CD14-positive monocyte (primary cell): ENCODE measurements around the gene BAZ1A. TPM values are rescaled to one million over a fixed set of nuclear protein-coding genes. Genes with fewer than 3 reads are reported as not detected.

Experiments
- DNase-seq, 3 donors: peaks; one replicate each; pipeline ENCODE4 v3.0.0-alpha.2; 2011 to 2022
- H2AFZ ChIP-seq: 2 replicates; pipeline ENCODE4 v1.6.0; 2012; ENCODE audit warnings: mild to moderate bottlenecking, low read depth, low read length, inconsistent platforms; ENCODE audit not compliant: insufficient read depth, poor library complexity, severe bottlenecking
- H3K27ac ChIP-seq, 2 donors: 1 replicate in 1 of 2; 2 replicates in 1 of 2; pipeline ENCODE4 v1.5.1; 2012 to 2013; ENCODE audit warnings: low read length in 2 of 2, control low read depth in 1 of 2, inconsistent platforms in 1 of 2, low read depth in 1 of 2, mild to moderate bottlenecking in 1 of 2
- H3K27me3 ChIP-seq, 2 donors: one replicate each; pipeline versions ENCODE4 v1.6.0 to v1.6.1; 2011 to 2013; ENCODE audit warnings: low read length in 2 of 2; ENCODE audit not compliant: control insufficient read depth in 2 of 2, insufficient read depth in 2 of 2
- H3K36me3 ChIP-seq, 2 donors: replicated peaks in 1 of 2; 1 replicate in 1 of 2; 2 replicates in 1 of 2; pipeline versions ENCODE4 v1.5.1 to v1.6.1; 2012 to 2013; ENCODE audit warnings: low read length in 2 of 2, control low read depth in 1 of 2, inconsistent platforms in 1 of 2, mild to moderate bottlenecking in 1 of 2; ENCODE audit not compliant: insufficient read depth in 2 of 2, control insufficient read depth in 1 of 2
- H3K4me1 ChIP-seq, 2 donors: 1 replicate in 1 of 2; 2 replicates in 1 of 2; pipeline versions ENCODE4 v1.5.1 to v1.6.1; 2012 to 2013; ENCODE audit warnings: low read length in 2 of 2, control low read depth in 1 of 2, inconsistent platforms in 1 of 2, mild to moderate bottlenecking in 1 of 2, moderate library complexity in 1 of 2; ENCODE audit not compliant: insufficient read depth in 2 of 2, control insufficient read depth in 1 of 2
- H3K4me2 ChIP-seq: replicated peaks from 2 replicates; pipeline ENCODE3; 2012; ENCODE audit warnings: low read length, moderate library complexity, mild to moderate bottlenecking; ENCODE audit not compliant: poor library complexity, severe bottlenecking; ENCODE audit errors: extremely low read depth
- H3K4me3 ChIP-seq, 3 experiments: fragments of 200-600 bp in 1 of 3; sonication (generic) in 1 of 3; replicated peaks in 1 of 3; 1 replicate in 2 of 3; 2 replicates in 1 of 3; pipeline ENCODE4 v1.5.1; 2011 to 2013; ENCODE audit warnings: low read length in 3 of 3, mild to moderate bottlenecking in 3 of 3, control low read depth in 2 of 3, low read depth in 2 of 3, inconsistent platforms in 1 of 3, moderate library complexity in 1 of 3
- H3K79me2 ChIP-seq: 2 replicates; pipeline ENCODE4 v1.6.0; 2012; ENCODE audit warnings: mild to moderate bottlenecking, control low read depth, inconsistent platforms, low read length, moderate library complexity; ENCODE audit not compliant: insufficient read depth
- H3K9ac ChIP-seq: 2 replicates; pipeline ENCODE4 v1.6.0; 2017; ENCODE audit warnings: low read length, mild to moderate bottlenecking; ENCODE audit not compliant: insufficient read depth, poor library complexity, severe bottlenecking
- H3K9me3 ChIP-seq, 2 donors: replicated peaks in 1 of 2; 1 replicate in 1 of 2; 2 replicates in 1 of 2; pipeline versions ENCODE4 v1.5.1 to v1.6.1; 2012 to 2013; ENCODE audit warnings: low read length in 2 of 2, control low read depth in 1 of 2; ENCODE audit not compliant: control insufficient read depth in 1 of 2, insufficient read depth in 1 of 2
- H4K20me1 ChIP-seq: 2 replicates; pipeline ENCODE4 v1.6.0; 2012; ENCODE audit warnings: mild to moderate bottlenecking, low read length, control low read depth, moderate library complexity; ENCODE audit not compliant: insufficient read depth
- H3K27ac Mint-ChIP-seq, 7 donors: one replicate each; pipeline ENCODE4 v1.8.0; 2020; ENCODE audit warnings: mild to moderate bottlenecking in 7 of 7, mixed read lengths in 7 of 7, moderate library complexity in 6 of 7, inconsistent platforms in 2 of 7
- H3K27me3 Mint-ChIP-seq, 3 donors: one replicate each; pipeline ENCODE4 v1.8.0; 2021 to 2022; ENCODE audit warnings: low read depth in 3 of 3, mild to moderate bottlenecking in 3 of 3, mixed read lengths in 3 of 3, moderate library complexity in 3 of 3, inconsistent platforms in 1 of 3
- H3K36me3 Mint-ChIP-seq, 2 donors: one replicate each; pipeline ENCODE4 v1.8.0; 2020; ENCODE audit warnings: mixed read lengths in 2 of 2, inconsistent platforms in 1 of 2, mild to moderate bottlenecking in 1 of 2
- H3K4me1 Mint-ChIP-seq: one replicate; pipeline ENCODE4 v1.8.0; 2020; ENCODE audit warnings: mild to moderate bottlenecking, mixed read lengths
- H3K4me3 Mint-ChIP-seq, 2 donors: one replicate each; pipeline ENCODE4 v1.8.0; 2020; ENCODE audit warnings: mild to moderate bottlenecking in 2 of 2, mixed read lengths in 2 of 2, moderate library complexity in 1 of 2
- H3K9me3 Mint-ChIP-seq, 7 donors: one replicate each; pipeline ENCODE4 v1.8.0; 2020 to 2022; ENCODE audit warnings: mixed read lengths in 7 of 7, mild to moderate bottlenecking in 6 of 7, moderate library complexity in 6 of 7, inconsistent platforms in 2 of 7
- CTCF ChIP-seq: fragments of 200-600 bp; IDR thresholded peaks from one replicate; pipeline ENCODE4 v1.8.0; 2022; ENCODE audit warnings: antibody characterized with exemption, mild to moderate bottlenecking
- WGBS: methylation state at CpG from one replicate; pipeline ENCODE4 v1.1.5; 2013; ENCODE audit warnings: missing lambda C conversion rate; ENCODE audit not compliant: insufficient coverage; 5-methylcytosine and 5-hydroxymethylcytosine counted together
- intact Hi-C, 2 donors: fragments of 100-400 bp; cut with micrococcal nuclease; formaldehyde crosslinking; loops; one replicate each; pipeline versions ENCODE4 v1.15.0 to v1.15.1; 2023
- polyA plus RNA-seq, 3 donors: library from polyadenylated mRNA; depleted of rRNA in 1 of 3; unstranded in 2 of 3; stranded (reverse) in 1 of 3; fragments of 300-500 nt in 2 of 3; fragments of >200 nt in 1 of 3; fragmentation: Illumina TruSeq in 2 of 3; gene quantifications; 1 replicate in 2 of 3; 2 replicates in 1 of 3; pipeline ENCODE4 v1.2.3, GENCODE V29; 2012 to 2021

The BAZ1A gene
- polyA plus RNA-seq, 3 donors, result 7.3 to 25.5 (median 12.7) TPM

GRCh38 chr14:34711796-34712712 lies 163.1 kb downstream of the BAZ1A start:
- Mint-ChIP-seq H3K4me3 (no peak overlapping the region), H3K9me3 (no peaks in the 10 kb centered on the region), H3K36me3 (no peaks in the 10 kb centered on the region), H3K27ac (no peak overlapping the region), H3K27me3 (peaks cover 4 to 9% (median 8%) of the 10 kb centered on the region in 3 donors), H3K4me1 (peaks cover 20% of the 10 kb centered on the region)
- no peak for TF ChIP-seq CTCF
- no peak for DNase-seq
- H3K27me3 ChIP-seq, result peaks cover 2 to 4% of the 10 kb centered on the region in 2 donors
- no peak overlapping the region for H3K4me2 ChIP-seq
- H2AFZ ChIP-seq, result no peak overlapping the region
- no peak overlapping the region for H3K4me3 ChIP-seq
- no peaks in the 10 kb centered on the region for H3K79me2 ChIP-seq
- no peaks in the 10 kb centered on the region for H3K9me3 ChIP-seq
- peaks cover 11 to 18% of the 10 kb centered on the region in 2 donors for H3K4me1 ChIP-seq
- intact Hi-C loops, result no loop called here
- no peaks in the 10 kb centered on the region for H4K20me1 ChIP-seq
- no peak overlapping the region for H3K27ac ChIP-seq
- H3K9ac ChIP-seq, result no peak overlapping the region
- WGBS, result no CpG with 5 or more reads among the region's 4 CpGs
- peaks cover 0 to 4% of the 10 kb centered on the region in 2 donors for H3K36me3 ChIP-seq

DNA sequence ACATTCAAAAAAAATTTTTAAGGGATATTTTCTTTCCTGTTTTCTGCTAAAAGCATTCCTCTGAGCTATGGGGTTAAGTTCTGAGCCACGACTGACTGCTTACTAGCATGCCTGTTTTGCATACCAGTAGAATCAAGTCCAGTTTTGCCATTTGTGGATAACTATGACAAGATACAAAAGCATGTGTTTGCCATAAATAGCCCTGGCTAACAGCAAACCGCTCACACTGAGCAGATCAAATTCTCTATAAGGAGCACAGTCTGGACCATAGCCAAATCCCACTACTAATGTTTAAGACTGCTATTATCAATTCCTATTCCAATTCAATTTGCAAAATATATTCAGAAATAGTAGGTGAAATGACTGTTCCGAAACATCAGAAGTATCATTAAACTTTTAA lies 164.0 kb downstream of the BAZ1A start:
- Histone ChIP-seq H3K9ac (no peak overlapping the region), H3K27me3 (peaks cover 0 to 4% of the 10 kb centered on the region in 2 donors), H3K4me1 (peaks cover 11 to 18% of the 10 kb centered on the region in 2 donors), H3K27ac (no peak overlapping the region), H3K36me3 (peaks cover 0 to 4% of the 10 kb centered on the region in 2 donors), H4K20me1 (no peaks in the 10 kb centered on the region), H3K79me2 (no peaks in the 10 kb centered on the region), H3K4me2 (no peak overlapping the region), H2AFZ (no peak overlapping the region), H3K9me3 (no peaks in the 10 kb centered on the region), H3K4me3 (no peak overlapping the region)
- no peak overlapping the region for H3K4me3 Mint-ChIP-seq
- intact Hi-C loops, result no loop called here
- no peak overlapping the region for H3K27ac Mint-ChIP-seq
- H3K36me3 Mint-ChIP-seq, result no peaks in the 10 kb centered on the region
- peaks cover 4 to 8% (median 8%) of the 10 kb centered on the region in 3 donors for H3K27me3 Mint-ChIP-seq
- TF ChIP-seq CTCF, result no peak
- DNase-seq, result no peak
- H3K9me3 Mint-ChIP-seq, result no peaks in the 10 kb centered on the region
- WGBS, result 80% methylated on average over 1 of the region's 3 CpGs
- peaks cover 20% of the 10 kb centered on the region for H3K4me1 Mint-ChIP-seq
